Activated naive CD4-positive, alpha-beta T cell (primary cell): ENCODE measurements around the gene TEDC2.

Source experiments
- DNase-seq, 4 experiments: peaks; one replicate each; lab custom pipeline; 2025; lab: John Stamatoyannopoulos, UW

TEDC2 gene

DNA sequence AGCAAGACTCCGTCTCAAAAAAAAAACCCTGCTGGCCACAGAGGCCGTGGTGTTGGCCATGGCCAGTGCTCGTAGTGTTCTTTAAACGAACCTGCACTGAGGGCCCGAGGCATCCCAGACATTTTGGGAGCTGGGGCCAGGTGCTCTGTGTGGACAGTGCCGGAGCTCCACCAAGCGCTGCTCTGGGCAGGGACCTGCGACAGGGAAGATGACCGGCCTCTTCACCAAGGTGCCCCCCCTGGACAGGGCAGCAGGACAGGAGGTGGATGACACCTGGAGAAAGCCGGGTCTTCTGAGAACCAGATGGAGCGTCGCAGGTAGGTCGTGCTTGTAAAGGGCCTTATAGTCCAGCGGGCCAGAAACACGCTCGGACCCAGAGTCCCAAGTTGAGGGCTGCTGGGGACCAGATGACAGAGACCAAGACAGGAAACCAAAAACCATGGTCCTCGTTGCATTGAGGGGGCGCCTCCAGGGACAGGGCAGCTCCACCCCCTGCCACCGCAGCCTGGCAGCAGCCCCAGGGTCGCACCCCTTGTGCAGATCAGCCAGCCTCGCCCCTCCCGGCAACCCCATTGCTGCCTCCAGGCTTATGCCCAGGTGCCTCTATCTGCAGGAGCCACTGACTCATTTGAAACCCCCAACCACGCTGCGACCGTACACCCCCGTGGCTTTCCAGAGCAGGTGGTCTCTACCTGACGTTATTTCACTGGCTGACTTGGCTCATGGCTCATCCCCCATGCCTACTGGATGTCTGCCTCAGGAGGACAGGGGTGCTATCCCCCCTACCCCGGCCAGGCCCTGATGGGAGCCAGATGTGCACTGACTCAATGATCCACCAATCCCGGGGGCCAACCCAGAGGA, 7.0 kb downstream of the TEDC2 start:
- no peak for DNase-seq

DNA sequence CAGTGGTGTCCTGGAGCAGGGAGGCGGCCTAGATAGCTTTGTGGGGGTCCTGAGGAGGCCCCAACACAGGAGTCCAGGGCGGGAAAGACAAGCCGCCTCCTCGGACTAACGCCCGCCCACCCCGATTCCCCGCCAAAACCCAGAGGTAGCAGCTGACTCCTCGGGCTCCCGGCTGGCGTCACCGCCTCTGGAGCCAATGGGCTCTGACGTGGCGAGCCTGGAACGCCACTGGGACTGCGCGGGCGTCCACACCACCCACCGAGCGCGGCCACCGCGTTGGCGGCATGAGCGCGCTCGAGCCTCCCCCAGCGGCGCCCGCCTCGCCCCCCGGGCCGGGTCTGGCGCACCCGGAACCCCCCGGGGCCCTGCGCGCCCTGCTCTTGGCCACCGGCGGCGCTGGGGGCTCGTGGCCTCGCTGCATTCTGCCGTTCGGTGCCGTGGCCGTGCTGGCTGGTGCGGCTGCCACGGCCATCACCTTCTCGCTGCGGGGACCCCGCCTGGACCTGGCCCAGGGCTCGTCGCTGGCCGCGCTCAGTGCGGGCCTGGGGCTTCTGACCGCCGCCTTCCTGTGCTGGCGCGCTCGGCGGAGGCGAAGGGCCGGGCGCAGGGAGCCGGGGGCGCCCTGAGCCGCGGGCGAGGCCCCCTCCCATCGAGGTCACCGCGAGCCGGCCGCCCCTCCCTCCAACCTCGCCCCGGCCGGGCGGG, 7.8 kb downstream of the TEDC2 start:
- DNase-seq = no peak

DNA sequence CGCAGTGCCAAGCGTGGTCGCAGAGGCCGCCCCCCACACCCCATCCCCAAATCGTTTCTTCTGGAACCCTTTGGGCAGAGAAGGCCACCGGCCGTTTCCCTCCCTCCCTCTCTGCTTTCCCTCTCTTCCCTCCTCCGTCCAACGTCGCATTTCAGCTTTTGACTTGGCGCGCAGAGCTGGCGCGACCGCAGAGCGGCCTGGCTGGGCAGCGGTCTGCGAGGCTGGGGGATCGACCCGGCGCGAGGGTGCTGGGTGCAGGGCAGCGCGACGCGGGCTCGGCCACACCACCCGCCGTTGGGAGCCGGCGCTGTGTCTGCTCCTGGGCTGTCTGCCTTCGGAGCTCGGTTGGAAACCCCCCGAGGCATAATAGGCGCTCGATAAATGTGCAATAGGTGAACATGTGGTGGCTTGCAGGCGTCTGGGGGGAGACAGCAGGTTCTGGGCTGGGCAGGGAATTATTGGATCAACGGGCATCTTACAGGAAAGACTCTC, 8.4 kb downstream of the TEDC2 start:
- DNase-seq = no peak

DNA sequence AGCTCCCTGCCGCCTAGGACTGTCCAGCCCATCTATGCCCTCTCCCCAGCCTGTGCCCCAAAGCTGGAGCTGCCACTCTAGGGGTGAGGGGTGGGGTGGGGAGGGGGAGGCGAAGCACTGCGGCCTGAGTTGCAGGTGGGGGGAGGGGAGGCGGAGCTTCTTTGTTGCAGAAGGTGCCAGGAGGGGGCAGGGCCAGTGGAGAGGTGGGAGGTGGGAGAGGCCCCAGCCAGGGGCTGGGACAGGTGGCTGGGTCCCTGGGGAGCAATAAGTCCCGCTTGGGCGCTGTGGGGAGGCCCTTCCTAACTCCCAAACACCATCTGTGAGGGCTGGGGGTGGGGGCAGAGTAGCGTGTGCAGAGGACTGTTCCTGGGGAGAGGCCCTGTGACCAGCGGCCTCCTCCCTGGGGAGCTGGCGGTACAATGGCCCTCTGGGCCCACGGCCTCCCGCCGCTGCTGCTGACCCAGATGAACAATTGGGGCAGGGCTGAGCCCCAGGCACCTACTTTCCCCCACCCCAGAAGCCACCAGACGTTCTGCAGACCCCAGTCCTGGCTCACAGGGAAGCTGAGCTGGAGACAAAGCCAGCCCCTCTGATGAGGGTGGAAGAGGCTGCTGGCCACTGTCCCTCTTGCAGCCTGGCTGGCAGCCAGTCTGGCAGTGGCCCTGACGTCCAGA, 9.0 kb downstream of the TEDC2 start:
- DNase-seq = no peak

DNA sequence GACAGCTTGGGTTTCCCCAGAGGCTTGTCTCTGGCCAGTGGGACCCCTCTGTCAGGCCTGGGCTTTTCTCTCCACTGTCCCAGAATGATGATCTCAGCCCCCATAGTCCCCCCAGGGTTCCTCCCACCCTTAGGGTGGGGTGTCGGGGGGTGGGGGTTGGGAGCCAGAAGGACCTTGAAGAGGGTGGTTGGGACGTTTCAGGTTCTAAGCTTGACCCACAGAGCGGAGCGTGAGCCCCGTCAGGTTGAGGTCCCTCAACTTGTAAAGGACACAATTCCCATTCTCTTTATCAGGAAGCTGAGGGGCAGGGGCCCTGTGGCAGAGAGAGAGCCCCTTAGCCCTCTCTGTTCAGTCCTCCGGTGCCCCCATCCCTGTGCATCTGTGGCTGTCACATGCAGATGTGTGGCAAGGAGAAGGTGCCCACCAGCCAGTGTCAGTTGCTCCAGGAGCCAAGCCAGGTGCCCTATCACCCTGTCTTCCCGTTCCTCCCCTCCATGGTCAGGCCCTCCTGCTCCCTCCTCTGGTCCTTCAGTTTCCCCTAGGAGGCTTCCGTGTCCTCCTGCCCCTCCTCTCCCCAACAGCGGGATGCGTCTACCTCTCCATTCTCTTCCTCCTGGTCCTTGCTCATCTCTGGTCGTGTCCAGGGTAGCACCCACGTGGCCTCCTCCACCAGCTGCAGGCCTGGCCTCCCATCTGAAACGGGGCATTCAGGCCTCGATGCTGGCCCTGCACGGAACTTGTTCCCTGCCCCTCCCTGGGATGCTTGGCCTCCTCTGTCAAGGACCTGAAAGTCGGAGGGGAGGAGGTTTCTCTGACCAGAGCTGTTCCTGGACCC, 9.7 kb downstream of the TEDC2 start:
- no peak for DNase-seq

DNA sequence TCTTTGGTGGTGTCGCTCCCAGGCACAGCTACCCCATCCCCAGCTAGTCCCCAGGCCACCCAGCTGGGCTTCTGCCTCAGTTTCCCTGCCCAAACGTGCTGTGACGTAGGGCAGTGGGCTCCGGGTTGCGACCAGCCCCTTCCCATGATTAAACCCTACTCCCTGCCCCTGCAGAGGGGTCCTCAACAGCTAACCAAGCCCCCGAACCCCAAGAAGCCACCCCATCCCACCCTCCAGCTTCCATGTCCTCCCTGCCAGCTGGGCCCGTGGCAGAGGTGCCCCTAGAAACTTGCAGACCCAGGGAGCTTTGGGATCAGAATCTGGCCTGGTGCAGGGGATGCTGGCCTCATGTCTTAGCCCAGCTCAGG, 10.3 kb downstream of the TEDC2 start:
- no peak for DNase-seq

DNA sequence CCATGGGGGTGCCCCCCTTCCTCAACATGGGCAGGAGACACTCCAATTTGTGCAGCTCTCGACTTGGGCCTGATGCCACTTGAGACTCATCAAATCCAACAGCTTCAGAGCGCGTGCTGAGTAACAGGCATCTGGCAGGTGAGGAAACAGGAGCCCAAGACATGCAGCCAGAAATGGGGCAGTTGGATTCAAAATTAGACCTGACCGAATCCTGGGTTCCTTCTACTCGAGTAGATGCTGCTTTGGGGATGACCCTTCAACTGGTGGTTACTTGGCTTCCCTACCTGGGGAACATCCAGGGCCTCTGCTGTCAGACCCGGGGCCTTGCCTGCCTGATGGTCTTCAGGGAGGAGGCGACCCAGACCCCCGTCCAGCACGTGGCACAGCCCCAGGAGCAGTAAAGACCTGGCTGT, 10.7 kb downstream of the TEDC2 start:
- DNase-seq = no peak

DNA sequence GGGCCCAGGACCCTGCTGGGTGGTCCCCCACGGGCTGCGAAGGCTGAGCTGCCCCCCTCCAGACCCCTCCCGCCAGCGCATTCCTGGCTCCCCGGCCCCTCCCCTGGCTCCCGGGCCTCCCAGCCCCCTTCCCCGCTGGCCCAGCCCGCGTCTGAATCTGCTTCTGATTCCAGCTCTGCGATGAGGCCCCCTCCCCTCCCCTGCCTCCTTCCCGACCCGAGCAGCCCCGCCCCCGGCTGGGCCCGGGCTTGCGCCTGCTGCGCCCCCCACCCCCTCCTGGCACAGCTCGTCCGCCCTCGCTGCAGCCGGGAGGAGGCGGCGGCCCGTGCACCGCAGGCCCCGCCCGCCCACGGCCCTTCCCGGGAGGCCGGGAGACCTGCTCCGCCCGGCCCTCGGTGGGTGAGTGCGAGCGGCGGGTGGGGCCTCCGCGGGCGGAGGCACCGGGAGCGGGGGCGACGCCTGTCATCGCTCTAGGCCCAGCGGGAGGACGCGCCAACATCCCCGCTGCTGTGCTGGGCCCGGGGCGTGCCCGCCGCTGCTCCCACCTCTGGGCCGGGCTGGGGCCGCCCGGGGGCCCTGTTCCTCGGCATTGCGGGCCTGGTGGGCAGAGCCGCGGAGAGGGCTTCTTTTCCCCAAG, 11.2 kb downstream of the TEDC2 start, which contains the start of gene NTN3:
Gene NTN3, plus strand, starts transcription at position 282 of the 637 bp plus-strand sequence. CDS start 405 bp downstream, outside the sequence.
- no peak for DNase-seq

DNA sequence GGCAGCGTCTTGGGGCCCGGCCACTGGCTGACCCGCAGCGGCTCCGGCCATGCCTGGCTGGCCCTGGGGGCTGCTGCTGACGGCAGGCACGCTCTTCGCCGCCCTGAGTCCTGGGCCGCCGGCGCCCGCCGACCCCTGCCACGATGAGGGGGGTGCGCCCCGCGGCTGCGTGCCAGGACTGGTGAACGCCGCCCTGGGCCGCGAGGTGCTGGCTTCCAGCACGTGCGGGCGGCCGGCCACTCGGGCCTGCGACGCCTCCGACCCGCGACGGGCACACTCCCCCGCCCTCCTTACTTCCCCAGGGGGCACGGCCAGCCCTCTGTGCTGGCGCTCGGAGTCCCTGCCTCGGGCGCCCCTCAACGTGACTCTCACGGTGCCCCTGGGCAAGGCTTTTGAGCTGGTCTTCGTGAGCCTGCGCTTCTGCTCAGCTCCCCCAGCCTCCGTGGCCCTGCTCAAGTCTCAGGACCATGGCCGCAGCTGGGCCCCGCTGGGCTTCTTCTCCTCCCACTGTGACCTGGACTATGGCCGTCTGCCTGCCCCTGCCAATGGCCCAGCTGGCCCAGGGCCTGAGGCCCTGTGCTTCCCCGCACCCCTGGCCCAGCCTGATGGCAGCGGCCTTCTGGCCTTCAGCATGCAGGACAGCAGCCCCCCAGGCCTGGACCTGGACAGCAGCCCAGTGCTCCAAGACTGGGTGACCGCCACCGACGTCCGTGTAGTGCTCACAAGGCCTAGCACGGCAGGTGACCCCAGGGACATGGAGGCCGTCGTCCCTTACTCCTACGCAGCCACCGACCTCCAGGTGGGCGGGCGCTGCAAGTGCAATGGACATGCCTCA, 12.0 kb downstream of the TEDC2 start:
- no peak for DNase-seq

DNA sequence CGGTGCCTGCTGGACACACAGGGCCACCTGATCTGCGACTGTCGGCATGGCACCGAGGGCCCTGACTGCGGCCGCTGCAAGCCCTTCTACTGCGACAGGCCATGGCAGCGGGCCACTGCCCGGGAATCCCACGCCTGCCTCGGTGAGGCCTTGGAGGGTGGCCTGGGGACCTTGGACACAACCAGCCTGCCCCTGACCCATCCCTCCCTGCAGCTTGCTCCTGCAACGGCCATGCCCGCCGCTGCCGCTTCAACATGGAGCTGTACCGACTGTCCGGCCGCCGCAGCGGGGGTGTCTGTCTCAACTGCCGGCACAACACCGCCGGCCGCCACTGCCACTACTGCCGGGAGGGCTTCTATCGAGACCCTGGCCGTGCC, 12.6 kb downstream of the TEDC2 start:
- no peak for DNase-seq

DNA sequence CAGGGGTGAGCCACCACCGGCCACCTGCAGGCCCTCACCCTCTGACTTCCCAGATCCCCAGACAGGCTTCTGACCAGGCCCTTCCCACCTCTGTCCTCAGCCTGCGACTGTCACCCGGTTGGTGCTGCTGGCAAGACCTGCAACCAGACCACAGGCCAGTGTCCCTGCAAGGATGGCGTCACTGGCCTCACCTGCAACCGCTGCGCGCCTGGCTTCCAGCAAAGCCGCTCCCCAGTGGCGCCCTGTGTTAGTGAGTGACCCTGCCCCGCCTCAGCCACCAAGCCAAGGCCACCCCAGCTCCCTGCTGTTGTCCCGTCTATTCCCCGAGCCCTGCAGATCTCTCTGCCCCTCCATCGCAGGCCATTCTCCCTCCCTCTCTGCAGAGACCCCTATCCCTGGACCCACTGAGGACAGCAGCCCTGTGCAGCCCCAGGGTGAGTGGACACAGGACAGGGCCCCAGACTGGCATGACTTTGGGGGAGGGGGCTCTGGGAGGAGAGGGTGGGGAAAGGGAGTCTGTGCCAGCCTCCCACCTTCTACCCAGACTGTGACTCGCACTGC, 13.1 kb downstream of the TEDC2 start:
- no peak for DNase-seq

DNA sequence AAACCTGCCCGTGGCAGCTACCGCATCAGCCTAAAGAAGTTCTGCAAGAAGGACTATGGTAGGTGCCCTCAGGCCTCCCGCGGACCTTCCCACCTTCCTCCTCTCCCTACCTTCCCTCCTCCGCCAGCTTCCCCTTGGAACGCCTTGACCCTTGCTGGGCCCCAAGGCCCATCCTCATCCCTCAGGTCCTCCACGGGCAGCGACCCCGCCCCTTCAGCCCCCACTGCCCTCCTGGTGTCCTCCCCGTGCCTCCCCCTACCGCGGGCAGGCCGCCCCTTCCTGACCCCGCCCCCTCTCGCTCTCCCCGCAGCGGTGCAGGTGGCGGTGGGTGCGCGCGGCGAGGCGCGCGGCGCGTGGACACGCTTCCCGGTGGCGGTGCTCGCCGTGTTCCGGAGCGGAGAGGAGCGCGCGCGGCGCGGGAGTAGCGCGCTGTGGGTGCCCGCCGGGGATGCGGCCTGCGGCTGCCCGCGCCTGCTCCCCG, 13.6 kb downstream of the TEDC2 start:
- peak in 1 of 4 experiments; percentile 31 for DNase-seq

DNA sequence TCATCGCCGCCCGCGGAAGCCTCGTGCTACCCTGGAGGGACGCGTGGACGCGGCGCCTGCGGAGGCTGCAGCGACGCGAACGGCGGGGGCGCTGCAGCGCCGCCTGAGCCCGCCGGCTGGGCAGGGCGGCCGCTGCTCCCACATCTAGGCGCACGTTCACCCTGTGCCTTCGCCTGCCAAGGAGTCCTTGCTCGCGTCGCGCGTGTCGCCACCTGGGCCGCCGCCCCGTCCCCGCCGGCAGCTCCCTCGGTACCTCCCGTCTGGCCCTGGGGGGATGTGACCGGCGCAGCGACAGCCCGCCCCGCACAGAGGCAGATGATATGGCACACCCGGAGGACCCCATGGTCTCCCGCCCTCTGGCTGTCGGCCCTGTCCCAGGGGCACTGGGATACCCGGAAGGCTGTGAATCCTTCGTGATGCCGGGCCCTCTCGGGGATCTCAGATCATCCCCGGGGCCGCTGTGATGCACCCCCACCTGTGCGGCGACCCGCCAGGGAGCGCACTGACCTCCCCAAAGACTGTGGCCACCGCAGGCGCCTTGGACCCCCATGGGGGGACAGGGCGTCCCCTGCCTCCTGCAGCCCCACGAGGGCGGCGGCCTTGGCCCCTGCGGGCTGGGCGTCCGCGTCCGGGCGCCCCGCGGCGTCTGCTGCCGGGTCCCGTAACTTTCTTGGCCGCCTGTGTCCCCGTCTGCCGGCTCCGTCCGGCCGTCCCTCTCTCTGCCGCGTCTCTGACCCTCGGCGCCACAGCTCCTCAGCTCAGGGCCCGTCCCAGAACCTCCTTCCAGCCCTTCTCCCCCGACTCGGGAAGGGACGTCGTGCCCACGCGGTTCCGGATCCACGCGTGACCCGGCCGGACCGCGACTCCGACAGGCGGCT, 14.3 kb downstream of the TEDC2 start:
- DNase-seq = peak in 2 of 4 experiments; percentile 38 to 53

DNA sequence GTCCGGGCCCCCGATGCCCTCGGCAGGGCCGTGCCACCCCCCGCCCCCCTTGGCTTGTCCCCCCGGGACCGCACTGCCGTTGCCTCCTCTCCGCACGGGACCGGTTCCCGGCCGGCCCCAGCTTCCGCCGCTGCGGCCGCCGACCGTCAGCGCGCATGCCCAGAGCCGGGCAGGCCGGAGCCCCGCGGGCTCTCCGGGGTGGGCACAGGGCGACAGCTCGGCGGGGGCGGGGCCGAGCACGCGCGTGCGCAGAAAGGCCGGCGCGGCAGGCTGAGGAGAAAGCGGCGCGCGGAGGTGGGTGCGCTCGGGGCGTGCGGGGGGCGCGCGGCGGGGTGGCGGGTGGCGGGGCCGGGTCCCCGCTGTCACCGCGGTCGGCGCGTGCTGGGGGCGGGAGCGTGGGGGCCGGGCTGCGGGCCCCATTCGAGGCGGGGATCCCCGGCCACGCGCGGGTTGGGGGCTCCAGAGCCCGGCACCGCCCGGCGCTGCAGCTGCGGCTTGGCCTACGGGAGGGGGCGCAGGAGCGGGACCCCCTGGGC, 15.0 kb downstream of the TEDC2 start, which contains the start of gene TBC1D24:
Gene TBC1D24, plus strand, starts transcription at position 251 of the 536 bp plus-strand sequence. CDS start 21,022 bp downstream, outside the sequence.
- peak; percentile 23 to 69 (median 43) for DNase-seq

DNA sequence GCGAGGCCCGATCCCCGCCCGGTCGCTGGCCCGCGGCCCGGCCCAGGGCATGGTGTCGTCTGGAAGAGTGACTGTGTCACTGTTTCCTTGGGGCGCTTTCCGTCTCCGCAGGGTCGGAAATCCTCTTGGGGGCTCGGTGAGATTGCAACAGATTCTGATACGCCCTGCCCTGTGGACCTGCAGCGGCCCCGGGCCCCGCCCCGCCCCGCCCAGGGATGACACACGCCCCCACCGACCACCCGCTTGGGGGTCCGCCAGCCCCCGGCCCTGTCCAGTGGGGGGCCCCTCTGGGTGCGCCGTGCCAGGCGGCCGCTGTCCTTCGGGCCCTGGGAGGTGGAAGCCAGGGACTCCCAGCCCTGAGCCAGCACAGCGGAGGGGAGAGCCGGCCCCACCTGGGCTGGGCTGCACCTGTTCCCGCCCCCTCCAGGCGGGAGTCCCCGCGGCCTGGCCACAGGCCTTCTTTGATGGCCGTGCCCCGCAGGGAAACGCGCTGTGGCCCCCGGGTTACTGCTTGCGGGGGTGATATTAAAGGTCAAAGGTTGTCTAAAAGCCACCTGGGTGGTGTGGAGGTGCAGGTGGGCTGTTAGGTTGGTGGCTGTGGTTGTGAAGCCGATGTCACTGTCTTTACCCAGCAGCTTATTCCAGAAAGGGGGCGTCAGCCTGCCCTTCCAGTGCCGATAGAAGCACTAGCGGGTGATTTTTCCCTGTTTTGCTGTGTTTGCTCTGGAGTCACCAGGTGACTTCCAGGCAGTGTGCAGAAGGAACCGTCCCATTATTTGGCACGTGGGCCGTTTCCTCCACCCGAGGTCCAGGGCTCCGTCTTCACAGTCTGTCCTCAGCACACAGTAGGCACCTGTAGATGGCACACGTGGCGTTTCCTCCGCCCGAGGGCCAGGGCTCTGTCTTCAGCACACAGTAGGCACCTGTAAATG, 15.8 kb downstream of the TEDC2 start:
- DNase-seq = no peak

DNA sequence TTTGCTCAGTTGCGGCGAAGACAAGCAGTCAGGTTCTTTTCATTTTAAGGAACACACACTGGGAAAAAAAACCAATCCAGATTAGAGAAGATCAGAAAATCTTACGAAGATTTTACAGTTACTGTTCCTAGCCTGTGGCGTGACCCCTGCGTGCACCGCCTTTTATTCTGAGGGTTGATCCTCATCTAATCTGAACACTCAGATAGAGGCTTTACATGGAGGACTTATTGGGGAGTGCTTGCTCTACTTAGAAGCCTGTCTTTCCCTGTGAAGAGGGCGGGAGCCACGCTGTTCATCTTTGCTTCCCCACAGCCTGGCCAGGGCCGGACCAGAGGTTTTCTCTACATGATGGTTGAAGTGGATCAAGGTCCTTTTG, 16.4 kb downstream of the TEDC2 start:
- DNase-seq = no peak

DNA sequence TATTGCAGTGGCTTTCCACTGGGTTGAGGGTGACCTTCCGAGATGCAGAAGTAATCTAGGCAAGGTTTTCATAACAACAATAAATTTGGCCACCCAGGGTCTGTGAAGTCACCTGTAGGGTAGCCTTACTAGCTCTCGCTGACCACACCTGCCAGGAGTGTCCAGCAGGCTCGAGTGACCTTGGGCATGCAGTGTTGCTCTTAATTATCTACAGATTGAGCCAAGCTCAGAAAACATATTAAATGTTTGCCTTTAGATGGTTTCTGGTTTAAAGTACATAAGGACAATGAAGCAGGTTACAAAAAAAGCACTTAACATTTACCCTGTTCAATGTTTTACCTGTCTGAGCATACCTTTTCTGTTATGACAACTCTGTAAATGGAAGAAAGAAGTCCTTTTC, 16.8 kb downstream of the TEDC2 start:
- DNase-seq = no peak
